NCI-H774 (cell line): ENCODE results near the gene SRD5A1.
"Not testable (repeated sequence)": the region's sequence is repeated elsewhere in the genome, so short reads cannot be mapped to it uniquely, and the experiment has no call there.

Experiments
- DNase-seq: peaks from one replicate; lab custom pipeline; 2025; lab: John Stamatoyannopoulos, UW

The SRD5A1 gene

GRCh38 chr5:6644794-6645241 is 11.6 kb downstream of the SRD5A1 start:
- DNase-seq, result no peak

- not testable (repeated sequence) for DNase-seq
Measured at GRCh38 chr5:6645571-6646362, 12.5 kb downstream of the SRD5A1 start.

- DNase-seq, result no peak
Measured at GRCh38 chr5:6649186-6649585, 15.9 kb downstream of the SRD5A1 start.

GRCh38 chr5:6649681-6650080 is 16.4 kb downstream of the SRD5A1 start:
- DNase-seq, result no peak

- peak; percentile 58 for DNase-seq
Measured at GRCh38 chr5:6652025-6652424, 18.8 kb downstream of the SRD5A1 start.

GRCh38 chr5:6655432-6655831 is 22.2 kb downstream of the SRD5A1 start:
- no peak for DNase-seq

- DNase-seq, result no peak
Measured at GRCh38 chr5:6656680-6657079, 23.4 kb downstream of the SRD5A1 start.

- DNase-seq, result no peak
Measured at GRCh38 chr5:6659941-6660684, 26.9 kb downstream of the SRD5A1 start.

GRCh38 chr5:6660688-6661087 is 27.4 kb downstream of the SRD5A1 start:
- DNase-seq, result no peak

GRCh38 chr5:6666762-6667161 is 33.5 kb downstream of the SRD5A1 start:
- no peak for DNase-seq

GRCh38 chr5:6667648-6668047 is 34.4 kb downstream of the SRD5A1 start:
- DNase-seq, result no peak

- DNase-seq, result not testable (repeated sequence)
Measured at GRCh38 chr5:6668717-6669116, 35.5 kb downstream of the SRD5A1 start.

- DNase-seq, result no peak
Measured at GRCh38 chr5:6673031-6673430, 39.8 kb downstream of the SRD5A1 start.

- DNase-seq, result no peak
Measured at GRCh38 chr5:6673963-6674362, 40.7 kb downstream of the SRD5A1 start.

GRCh38 chr5:6674421-6674820 is 41.2 kb downstream of the SRD5A1 start:
- peak; percentile 34 for DNase-seq

- DNase-seq, result no peak
Measured at GRCh38 chr5:6674886-6675285, 41.6 kb downstream of the SRD5A1 start.

GRCh38 chr5:6675784-6676491 is 42.7 kb downstream of the SRD5A1 start:
- no peak for DNase-seq

GRCh38 chr5:6676702-6677101 is 43.5 kb downstream of the SRD5A1 start:
- DNase-seq, result no peak

GRCh38 chr5:6678385-6678784 is 45.1 kb downstream of the SRD5A1 start:
- no peak for DNase-seq

GRCh38 chr5:6680922-6681321 is 47.7 kb downstream of the SRD5A1 start:
- no peak for DNase-seq

- no peak for DNase-seq
Measured at GRCh38 chr5:6681682-6682081, 48.4 kb downstream of the SRD5A1 start.

GRCh38 chr5:6682239-6682638 is 49.0 kb downstream of the SRD5A1 start:
- DNase-seq, result no peak

GRCh38 chr5:6683241-6683640 is 50.0 kb downstream of the SRD5A1 start:
- no peak for DNase-seq
